Measurements from ENCODE around the gene CDX1.

DNA sequence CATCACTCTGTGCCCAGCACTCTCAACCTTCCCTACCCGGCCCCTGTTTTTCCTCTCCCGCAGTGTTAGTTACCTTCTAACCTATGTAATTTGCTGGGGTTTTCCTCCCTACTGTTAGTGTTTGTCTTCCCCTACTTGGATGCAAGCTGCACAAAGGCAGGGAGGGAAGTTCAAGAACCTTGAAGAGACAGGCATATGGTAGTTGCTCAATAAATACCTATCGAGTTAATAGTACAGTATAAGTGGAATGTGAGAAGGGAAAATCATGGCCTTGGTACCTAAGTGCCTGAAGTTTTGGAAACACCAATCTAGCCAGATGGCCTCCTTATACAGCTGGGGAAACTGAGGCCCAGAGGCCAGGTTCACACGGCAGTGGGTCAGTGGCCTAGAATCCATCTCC, 35.1 kb upstream of the CDX1 start:
- TF ChIP-seq, protein P1, sequence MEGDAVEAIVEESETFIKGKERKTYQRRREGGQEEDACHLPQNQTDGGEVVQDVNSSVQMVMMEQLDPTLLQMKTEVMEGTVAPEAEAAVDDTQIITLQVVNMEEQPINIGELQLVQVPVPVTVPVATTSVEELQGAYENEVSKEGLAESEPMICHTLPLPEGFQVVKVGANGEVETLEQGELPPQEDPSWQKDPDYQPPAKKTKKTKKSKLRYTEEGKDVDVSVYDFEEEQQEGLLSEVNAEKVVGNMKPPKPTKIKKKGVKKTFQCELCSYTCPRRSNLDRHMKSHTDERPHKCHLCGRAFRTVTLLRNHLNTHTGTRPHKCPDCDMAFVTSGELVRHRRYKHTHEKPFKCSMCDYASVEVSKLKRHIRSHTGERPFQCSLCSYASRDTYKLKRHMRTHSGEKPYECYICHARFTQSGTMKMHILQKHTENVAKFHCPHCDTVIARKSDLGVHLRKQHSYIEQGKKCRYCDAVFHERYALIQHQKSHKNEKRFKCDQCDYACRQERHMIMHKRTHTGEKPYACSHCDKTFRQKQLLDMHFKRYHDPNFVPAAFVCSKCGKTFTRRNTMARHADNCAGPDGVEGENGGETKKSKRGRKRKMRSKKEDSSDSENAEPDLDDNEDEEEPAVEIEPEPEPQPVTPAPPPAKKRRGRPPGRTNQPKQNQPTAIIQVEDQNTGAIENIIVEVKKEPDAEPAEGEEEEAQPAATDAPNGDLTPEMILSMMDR (IDR thresholded peaks at IDR 0.05; ENCODE audit: insufficient read depth, low read length), result no peak
- TF ChIP-seq, protein P2, sequence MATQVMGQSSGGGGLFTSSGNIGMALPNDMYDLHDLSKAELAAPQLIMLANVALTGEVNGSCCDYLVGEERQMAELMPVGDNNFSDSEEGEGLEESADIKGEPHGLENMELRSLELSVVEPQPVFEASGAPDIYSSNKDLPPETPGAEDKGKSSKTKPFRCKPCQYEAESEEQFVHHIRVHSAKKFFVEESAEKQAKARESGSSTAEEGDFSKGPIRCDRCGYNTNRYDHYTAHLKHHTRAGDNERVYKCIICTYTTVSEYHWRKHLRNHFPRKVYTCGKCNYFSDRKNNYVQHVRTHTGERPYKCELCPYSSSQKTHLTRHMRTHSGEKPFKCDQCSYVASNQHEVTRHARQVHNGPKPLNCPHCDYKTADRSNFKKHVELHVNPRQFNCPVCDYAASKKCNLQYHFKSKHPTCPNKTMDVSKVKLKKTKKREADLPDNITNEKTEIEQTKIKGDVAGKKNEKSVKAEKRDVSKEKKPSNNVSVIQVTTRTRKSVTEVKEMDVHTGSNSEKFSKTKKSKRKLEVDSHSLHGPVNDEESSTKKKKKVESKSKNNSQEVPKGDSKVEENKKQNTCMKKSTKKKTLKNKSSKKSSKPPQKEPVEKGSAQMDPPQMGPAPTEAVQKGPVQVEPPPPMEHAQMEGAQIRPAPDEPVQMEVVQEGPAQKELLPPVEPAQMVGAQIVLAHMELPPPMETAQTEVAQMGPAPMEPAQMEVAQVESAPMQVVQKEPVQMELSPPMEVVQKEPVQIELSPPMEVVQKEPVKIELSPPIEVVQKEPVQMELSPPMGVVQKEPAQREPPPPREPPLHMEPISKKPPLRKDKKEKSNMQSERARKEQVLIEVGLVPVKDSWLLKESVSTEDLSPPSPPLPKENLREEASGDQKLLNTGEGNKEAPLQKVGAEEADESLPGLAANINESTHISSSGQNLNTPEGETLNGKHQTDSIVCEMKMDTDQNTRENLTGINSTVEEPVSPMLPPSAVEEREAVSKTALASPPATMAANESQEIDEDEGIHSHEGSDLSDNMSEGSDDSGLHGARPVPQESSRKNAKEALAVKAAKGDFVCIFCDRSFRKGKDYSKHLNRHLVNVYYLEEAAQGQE (IDR thresholded peaks at IDR 0.05; ENCODE audit: insufficient replicate concordance, low read depth), result no peak
- no peak for TF ChIP-seq POLR2AphosphoS5 (IDR thresholded peaks at IDR 0.05; ENCODE audit: low read depth)
- TF ChIP-seq SPI1 (IDR thresholded peaks at IDR 0.05; ENCODE audit: borderline replicate concordance, low read depth), result no peak

Measured in HL-60 (cell line).